SW480 (cell line): Measurements from ENCODE around the gene ACTR1A.
A peak's percentile ranks its signal among the peaks of the same experiment; 100 is the strongest.

Experiments used
- DNase-seq: peaks from one replicate; pipeline ENCODE4 v3.0.0-alpha.2; 2016; ENCODE audit warnings: low spot score

The ACTR1A gene

GRCh38 chr10:102452672-102453340 lies 49.7 kb downstream of the ACTR1A start:
- DNase-seq = peak; percentile 67

GRCh38 chr10:102451105-102451969 lies 51.2 kb downstream of the ACTR1A start, which contains the start of gene C10orf95:
C10orf95 (minus strand) TSS chr10:102451543; CDS start chr10:102451093, 450 bp downstream.
- peak; percentile 45 for DNase-seq

- DNase-seq = peak; percentile 89
Measured at GRCh38 chr10:102450374-102451104, 52.0 kb downstream of the ACTR1A start.

GRCh38 chr10:102450124-102450373 lies 52.5 kb downstream of the ACTR1A start:
- no peak for DNase-seq

- DNase-seq = peak; percentile 83
Measured at GRCh38 chr10:102449321-102450123, 53.0 kb downstream of the ACTR1A start.

GRCh38 chr10:102444851-102445250 lies 57.7 kb downstream of the ACTR1A start:
- DNase-seq = no peak

GRCh38 chr10:102438374-102438773 lies 64.1 kb downstream of the ACTR1A start:
- no peak for DNase-seq

GRCh38 chr10:102437515-102437914 lies 65.0 kb downstream of the ACTR1A start:
- DNase-seq = no peak

GRCh38 chr10:102436312-102436711 lies 66.2 kb downstream of the ACTR1A start:
- no peak for DNase-seq

- DNase-seq = no peak
Measured at GRCh38 chr10:102435529-102436233, 66.8 kb downstream of the ACTR1A start.

- no peak for DNase-seq
Measured at GRCh38 chr10:102435133-102435497, 67.4 kb downstream of the ACTR1A start.

- no peak for DNase-seq
Measured at GRCh38 chr10:102434394-102435132, 67.9 kb downstream of the ACTR1A start.

- DNase-seq = no peak
Measured at GRCh38 chr10:102433619-102434046, 68.9 kb downstream of the ACTR1A start.

GRCh38 chr10:102432162-102432950 lies 70.2 kb downstream of the ACTR1A start, which contains the start of gene CUEDC2:
CUEDC2 (minus strand) TSS chr10:102432574; CDS start chr10:102425188, 7,386 bp downstream.
- peak; percentile 91 for DNase-seq

GRCh38 chr10:102431452-102432124 lies 70.9 kb downstream of the ACTR1A start:
- DNase-seq = no peak

GRCh38 chr10:102429468-102429867 lies 73.0 kb downstream of the ACTR1A start:
- DNase-seq = no peak
